GM18502 (cell line): ENCODE results near the gene CCDC87.
"Not testable (repeated sequence)": the region's sequence is repeated elsewhere in the genome, so short reads cannot be mapped to it uniquely, and the experiment has no call there.

Experiments
- ATAC-seq: cut with Tn5 transposase; IDR thresholded peaks from one replicate; pipeline ENCODE4 v1.9.1; 2021; ENCODE audit warnings: mild to moderate bottlenecking; ENCODE audit not compliant: unreplicated experiment, poor library complexity

CCDC87 gene

DNA sequence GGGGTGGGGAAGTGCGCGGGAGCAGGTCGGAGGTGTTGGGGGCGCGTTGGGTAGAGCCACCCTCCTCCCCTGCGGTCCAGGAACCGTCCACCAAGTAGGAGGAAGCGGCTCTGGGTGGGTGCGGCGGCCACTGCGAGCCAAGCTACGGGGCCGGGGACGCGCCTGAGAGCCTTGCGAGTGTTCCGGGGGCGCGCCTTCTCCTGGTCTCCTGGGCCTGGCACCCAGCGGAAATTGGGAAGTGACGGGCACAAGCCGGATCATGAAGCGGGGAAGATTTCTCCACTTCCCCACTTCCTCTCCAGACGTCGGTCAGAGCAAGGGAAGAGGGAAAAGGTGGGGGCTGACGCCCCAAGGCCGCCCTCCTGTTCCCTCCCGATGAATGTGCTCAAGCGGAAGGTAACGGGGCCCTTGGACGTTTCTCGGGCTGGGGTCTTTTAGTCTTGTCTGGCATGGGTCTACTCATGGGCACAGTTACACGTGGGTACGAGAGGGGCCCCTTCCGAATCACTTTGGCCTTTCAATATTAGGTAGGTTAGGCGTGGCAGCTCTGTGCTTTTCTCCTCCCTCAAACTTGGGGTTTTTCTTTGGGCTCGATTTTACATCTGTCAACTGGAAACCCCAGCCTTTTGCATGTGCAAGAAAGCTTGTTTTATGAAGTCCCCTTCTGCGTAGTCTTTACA, 24.4 kb upstream of the CCDC87 start:
- no peak for ATAC-seq

DNA sequence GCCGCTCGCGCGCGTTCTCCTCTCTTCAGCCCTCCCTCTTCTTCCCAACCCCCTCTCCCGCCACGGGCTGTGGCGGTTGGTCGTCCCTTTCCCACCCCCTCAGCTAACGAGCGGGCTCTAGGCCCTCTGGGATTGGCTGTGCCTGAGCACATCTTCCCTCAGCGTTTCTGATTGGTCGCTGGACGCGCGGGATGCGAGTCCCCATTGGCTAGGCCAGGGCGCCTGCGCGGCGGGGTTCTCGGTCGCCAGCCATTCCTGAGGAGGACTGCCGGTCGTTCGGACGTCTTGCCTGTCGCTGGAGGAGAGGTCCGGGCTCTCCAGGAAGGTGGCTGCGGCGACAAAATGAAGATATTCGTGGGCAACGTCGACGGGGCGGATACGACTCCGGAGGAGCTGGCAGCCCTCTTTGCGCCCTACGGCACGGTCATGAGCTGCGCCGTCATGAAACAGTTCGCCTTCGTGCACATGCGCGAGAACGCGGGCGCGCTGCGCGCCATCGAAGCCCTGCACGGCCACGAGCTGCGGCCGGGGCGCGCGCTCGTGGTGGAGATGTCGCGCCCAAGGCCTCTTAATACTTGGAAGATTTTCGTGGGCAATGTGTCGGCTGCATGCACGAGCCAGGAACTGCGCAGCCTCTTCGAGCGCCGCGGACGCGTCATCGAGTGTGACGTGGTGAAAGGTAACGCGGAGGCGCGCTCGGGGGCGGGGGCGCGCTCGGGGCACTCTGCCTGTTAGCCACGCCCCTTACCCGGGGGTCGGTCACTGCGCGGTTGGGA, 23.7 kb upstream of the CCDC87 start, which contains the start of gene RBM14:
Gene RBM14, plus strand, starts transcription at position 252 of the 776 bp plus-strand sequence. Its CDS starts 91 bp downstream, at position 343.
- ATAC-seq, result peak; percentile 91

DNA sequence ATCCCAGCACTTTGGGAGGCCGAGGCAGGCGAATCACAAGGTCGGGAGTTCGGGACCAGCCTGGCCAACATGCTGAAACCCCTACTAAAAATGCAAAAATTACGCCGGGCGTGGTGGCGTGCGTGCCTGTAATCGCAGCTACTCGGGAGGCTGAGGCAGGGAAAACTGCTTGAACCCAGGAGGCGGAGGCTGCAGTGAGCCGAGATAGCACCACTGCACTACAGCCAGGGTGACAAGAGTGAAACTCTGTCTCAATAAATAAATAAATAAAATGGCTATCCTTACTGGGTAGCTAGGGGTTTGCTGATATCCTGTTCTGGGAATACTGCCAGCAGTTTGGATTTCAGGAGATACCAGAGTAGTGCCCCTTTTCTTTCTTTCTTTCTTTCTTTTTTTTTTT, 21.2 kb upstream of the CCDC87 start:
- no peak for ATAC-seq

DNA sequence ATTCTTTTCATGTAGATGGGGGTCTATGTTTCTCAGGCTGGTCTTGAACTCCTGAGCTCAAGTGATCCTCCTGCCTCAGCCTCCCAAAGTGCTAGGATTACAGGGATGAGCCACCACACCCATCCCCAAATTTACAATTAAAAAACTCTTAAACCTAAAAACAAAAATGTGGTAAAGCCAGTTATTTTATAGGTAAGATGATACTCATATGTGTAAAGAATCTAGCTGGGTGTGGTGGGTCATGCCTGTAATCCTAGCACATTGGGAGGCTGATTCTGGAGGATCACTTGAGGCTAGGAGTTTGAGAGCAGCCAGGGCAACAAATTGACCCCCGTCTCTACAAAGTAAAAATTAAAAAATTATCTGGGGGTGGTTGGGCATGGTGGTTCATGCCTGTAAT, 19.6 kb upstream of the CCDC87 start:
- no peak for ATAC-seq

DNA sequence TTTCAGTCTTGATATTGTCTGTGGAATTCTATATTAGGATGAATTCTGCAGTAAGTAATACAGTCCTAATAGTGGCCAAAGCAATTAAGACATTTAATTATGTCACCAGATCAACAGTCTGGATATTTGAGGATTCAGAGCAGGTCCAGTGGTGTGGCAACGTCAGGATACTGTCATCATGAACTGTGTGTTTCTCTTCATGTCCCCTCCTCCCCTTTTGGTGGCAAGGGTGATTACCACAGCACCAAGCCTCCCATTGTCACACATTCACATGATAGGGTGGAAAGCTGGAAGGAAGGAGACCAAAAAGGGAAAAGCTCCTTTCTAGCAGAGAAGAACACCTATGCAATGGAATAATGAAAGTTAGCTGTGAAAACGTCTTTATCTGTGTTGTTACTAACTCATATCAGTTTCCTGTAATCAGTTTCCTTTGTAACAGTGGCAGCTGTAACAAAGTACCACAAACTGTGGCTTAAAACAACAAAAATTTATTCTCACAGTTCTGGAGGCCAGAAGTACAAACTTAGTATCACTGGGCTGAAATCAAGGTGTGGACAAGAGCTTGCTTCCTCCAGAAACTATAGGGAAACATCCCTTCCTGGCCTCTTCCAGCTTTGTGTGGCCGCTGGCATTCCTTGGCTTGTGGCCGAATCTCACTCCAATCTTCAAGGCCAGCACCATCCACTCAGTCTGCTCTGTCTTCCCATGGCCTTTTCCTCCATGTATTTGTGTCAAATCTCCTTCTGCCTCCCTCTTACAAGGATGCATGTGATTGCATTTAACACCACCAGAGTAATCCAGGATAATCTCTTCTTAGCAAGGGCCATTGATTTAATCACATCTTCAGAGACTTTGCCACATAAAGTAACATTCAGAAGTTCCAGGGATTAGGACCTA, 17.1 kb upstream of the CCDC87 start:
- ATAC-seq, result no peak

DNA sequence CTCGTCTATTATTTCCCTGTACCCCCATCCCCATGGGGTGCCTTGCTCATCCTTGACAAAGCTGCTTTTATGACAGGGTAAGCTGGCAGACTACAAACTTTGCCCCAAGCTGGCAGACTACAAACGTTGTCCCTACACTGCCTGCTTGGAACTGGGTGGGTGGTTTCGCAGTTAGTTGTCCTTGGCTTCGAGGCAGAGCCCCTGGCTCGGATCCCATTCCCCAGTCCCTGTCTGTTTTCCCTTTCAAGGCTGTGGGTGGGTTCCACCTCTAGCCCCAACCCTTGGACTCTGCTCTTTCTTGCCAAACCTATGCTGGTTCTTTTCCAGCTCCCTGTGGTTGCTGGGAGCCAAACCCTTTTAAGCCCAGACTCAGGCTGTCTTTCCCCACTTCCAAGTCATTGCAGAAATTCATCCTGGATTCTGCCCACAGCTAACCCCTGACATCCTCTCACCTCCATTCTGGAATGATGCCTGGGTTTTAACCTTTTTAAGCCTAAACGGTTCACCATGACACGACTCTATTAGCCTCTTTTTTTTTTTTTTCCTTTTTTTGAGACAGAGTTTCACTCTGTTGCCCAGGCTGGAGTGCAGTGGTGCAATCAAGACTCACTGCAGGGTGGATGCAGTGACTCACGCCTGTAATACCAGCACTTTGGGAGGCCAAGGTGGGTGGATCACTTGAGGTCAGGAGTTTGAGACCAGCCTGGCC, 14.4 kb upstream of the CCDC87 start:
- no peak for ATAC-seq

DNA sequence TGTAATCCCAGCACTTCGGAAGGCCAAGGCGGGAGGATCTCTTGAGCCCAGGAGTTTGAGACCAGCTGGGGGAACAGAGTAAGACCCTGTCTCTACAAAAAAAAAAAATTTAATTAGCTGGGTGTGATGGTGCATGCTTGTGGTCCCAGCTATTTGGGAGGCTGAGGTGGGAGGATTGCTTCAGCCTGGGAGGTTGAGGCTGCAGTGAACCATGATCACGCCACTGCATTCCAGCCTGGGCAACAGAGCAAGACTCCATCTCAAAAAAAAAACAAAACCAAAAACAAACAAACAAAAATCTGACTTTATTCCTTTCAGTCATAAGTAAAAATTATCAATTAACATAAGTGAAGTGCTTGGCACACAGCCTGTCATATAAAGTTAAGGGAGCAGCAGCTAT, 13.7 kb upstream of the CCDC87 start:
- ATAC-seq, result not testable (repeated sequence)

DNA sequence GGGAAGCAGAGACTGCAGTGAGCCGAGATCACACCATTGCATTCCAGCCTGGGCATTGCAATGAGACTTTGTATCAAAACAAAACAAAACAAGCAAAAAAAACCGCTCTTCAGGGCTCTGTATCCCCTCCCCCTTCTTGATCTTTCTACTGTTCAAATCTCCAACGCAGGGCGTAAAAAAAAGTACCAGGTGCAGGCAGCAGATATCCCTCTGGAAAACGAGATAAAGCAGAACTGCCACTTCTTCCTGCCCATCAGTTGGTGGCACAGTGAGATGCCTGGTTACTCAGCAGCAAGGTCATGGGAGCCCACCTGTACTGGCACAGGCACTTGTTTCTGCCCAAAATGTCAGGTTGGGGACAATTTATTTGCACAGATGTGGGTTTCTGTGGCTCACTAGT, 11.3 kb upstream of the CCDC87 start:
- ATAC-seq, result no peak

DNA sequence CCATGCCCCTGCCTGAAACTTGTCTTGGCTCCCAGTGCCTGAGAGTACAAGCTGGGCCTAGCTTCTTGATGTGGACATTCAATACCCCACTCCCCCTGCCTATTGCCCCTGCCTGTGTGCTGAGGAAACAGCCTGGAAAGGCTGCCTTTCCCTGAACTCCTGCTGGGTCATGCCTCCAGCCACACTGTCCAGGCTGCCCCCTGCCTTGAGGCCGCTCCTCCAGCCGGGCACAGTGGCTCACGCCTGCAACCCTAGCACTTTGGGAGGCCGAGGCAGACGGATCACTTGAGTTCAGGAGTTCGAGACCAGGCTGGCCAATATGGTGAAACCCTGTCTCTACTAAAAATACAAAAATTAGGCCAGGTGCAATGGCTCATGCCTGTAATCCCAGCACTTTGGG, 10.2 kb upstream of the CCDC87 start:
- ATAC-seq, result no peak

DNA sequence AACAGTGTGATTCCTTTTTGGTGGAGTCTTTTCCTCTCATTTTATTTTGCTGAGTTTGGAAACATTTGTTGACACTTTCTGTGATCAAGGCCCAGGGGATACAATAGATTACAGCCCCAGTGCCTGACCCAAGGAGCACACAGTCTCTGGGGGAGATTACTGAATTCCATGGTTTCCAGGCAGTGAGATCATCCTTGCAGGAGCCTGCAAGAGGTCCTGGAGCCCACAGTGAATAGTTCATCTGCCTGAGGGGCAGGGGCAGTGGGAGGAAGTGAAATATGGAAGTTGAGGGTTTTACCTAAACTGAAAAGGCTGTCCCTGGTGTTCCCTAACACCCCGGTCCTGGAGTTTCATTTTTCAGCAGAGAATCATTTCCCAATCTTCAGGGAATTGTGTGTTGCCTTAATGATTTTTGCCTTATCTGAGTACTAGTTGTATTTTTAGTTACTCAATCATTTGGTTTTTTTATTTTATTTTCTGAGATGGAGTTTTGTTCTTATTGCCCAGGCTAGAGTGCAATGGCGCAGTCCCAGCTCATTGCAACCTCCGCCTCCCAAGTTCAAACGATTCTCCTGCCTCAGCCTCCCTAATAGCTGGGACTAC, 7.9 kb upstream of the CCDC87 start:
- no peak for ATAC-seq

DNA sequence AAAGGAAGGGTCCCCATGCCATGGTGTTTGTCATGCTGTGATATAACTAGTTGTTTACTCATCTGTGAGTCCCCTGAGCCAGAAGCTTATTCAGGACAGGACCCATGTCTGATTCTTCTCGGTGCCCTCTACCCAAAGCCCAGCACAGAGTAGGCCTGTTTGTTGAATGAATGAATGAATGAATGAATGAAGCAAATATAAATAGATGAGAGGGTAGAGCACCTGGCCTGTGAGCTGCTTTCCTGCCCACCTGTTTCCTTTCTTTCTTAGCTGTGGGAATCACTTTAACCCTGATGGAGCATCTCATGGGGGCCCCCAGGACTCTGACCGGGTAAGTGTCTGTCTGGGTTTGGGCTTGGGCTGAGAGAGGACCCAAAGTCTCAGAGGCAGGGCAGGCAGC, 7.4 kb upstream of the CCDC87 start:
- no peak for ATAC-seq

DNA sequence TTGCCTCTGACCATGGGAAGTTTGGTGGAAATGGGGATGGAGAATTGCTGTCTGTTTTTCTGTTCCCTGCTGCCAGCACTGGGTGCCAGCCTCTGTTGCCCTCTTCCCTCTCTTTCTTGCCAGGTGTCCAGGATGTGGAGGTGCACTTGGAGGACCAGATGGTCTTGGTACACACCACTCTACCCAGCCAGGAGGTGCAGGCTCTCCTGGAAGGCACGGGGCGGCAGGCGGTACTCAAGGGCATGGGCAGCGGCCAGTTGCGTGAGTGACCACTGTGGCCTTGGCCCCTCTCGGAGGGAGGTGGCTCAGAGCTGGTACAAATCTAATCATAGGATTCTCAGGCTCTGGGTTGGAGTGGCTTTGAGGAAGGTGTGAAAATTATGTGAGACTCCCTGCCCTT, 6.1 kb upstream of the CCDC87 start:
- ATAC-seq, result no peak

DNA sequence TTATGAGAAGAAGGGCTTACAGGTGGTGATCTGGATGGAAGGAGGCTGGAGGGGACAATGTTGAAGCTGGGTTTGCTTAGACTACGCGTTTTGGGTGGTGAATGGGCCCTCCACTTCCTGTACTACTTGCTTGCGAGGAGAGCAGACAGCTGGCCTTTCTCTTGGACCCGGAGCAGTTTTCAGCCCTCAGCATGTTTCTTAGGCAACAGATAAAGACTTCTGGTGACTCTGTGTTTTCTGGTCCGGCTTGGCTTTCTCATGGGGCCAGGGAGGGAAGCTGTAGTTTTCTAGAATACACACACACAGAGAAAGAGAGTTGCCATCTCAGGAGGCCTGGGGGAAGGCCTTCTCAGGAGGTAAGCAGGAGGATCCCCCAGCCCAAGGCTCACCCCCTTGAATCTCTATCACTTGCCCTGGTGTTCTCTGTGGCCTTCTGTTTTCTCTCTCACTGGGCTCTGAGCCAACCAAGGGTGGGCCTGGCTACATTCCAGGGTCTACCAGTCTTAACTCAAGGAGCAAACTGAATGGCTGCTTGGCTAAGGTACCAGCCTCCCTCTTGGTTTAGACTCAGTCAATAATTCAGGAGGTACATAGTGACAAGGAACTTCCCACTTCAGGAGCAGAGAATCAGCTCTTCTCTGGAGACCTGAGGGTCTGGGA, 2.5 kb upstream of the CCDC87 start:
- ATAC-seq, result no peak

DNA sequence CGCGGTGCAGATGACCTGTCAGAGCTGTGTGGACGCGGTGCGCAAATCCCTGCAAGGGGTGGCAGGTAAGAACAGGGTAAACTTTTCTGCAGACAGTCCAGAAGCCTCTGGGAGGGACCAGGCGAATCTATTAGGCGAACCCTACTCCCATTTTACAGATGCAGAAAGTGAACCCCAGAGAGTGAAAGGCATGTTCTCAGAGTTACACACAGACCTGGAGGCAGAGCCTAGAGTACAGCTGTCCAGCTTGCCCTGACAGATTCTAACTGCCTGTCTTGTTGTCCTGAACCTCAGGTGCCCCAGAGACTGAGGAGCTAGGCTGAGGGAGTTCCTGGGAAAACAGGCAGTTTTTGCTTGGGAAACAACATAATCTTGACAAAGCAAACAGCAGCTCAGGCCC, 787 bp upstream of the CCDC87 start:
- no peak for ATAC-seq

DNA sequence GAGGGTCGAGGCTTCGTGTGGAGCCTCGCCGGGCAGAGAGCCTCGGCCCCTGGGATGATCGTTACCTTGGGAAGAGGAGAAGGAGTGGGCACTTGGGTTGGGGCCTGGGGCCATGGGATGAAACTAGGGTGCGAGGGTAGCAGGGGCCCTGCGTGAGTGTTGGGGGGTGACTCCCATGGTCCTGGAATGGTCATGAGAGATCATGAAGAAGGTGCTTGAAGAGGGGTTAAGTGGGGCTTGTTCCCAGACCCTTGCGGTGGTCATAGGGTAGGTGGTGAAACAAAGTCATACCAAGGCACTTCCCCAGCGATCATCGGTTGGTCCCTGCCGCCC, 406 bp upstream of the CCDC87 start:
- peak; percentile 32 for ATAC-seq

DNA sequence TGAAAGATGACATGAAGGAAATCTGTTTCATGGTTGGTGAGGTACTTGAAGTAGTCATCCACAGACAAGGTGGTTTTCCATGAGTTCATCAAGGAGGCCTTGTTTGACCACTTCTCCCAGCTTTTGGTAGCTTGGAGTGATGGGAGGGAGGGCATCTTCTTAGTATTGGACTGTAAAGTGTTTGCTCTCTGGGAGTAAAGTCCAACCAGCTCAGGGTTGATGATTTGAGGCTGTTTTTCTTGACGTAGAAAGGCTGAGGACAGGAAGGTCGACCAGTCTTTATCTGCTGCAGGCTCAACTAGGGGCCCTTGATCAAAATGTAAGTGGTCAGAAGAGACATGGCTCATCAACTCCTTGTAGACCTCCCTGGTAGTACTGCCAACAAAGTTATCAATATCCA, 1.7 kb downstream of the CCDC87 start:
- ATAC-seq, result no peak

DNA sequence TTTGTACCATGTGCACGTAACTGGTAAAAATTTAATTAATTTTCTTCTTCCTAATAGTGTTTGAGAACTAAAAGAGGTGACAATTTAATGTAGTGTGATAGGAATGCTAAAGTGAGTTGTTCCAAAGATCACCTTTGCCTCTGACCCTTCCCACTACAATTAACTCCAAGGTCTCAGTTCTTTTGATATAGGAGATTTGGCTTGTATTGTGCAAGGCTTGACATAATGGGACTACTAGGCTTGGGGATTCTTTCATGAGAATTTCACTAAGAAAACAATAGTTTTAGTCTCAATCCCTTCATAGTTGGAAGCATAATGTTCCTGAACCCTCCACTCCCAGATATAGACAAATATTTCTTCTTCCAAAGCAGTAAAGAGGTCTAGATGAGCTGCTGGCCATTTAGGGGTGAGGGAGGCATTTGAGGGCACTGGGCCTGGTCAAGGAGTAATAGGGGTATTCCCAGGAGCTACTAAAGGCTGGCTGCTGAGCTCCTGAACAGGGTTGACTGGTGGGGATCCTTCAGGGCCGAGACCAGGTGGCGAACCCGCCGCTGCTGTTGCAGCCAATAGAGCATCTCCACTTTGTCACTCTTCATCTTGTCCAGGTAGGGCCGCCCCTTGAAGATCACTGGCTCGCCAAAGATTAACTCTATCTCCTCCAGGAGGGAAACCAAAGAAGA, 2.7 kb downstream of the CCDC87 start:
- ATAC-seq, result no peak

DNA sequence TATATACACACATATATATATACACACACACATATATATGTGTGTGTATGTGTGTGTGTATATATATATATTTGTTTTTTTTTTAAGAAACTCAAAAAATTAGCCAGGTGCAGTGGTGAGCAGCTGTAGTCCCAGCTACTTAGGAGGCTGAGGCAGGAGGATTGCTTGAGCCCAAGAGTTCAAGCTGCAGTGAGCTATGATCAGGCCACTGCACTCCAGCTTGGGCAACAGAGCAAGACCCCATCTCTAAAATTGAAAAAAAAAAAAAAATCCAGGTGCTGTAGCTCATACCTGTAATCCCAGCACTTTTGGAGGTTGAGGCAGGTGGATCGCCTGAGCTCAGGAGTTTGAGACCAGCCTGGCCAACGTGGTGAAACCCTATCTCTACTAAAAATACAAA, 3.5 kb downstream of the CCDC87 start:
- ATAC-seq, result not testable (repeated sequence)

DNA sequence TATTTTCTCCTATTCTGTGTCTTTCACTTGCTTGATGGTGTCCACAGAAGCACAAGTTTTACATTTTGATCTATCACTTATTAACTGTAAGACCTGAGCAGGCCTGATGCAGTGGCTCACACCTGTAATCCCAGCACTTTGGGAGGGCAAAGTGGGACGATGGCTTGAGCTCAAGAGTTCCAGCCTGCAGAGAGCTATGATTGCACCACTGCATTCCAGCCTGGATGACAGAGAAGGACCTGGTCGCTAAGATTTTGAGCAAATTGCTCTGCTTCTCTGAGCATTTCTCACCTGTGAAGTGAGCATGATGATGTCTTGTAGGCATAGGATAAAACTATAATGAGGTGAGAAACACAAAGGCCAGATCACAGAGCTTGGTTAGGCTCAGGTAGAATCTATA, 6.7 kb downstream of the CCDC87 start:
- ATAC-seq, result no peak
